Measurements from ENCODE around the gene SLC2A4. TPM values are rescaled to one million over a fixed set of nuclear protein-coding genes. Genes with fewer than 3 reads are reported as not detected.

The SLC2A4 gene
- polyA plus RNA-seq, 2 of the 4 experiments (the other 2 are of a cell fraction): 0.16 to 0.17 TPM

DNA sequence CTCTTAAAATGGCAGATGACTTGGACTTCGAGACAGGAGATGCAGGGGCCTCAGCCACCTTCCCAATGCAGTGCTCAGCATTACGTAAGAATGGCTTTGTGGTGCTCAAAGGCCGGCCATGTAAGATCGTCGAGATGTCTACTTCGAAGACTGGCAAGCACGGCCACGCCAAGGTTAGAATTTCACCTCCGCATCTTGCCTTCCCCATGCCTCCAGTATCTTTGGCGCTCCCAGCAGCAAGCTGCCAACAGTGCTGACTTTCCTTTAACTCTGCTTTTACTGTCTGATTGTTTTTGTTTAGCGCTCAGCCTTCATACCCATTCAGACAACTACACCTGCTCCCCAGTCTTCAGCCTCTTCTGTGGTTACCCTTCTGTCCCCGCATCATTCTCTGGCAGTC, 28.1 kb downstream of the SLC2A4 start:
- no peak for FAIRE-seq
- H3K4me1 ChIP-seq: peaks cover 51% of the 10 kb centered on the region
- H3K27ac ChIP-seq: no peak overlapping the region
- TF ChIP-seq RCOR1 (IDR thresholded peaks at IDR 0.05; ENCODE audit: low read depth, low read length) (no peak), HEYL (CRISPR knock-in tag; IDR thresholded peaks at IDR 0.05) (no peak), KDM5A (IDR thresholded peaks at IDR 0.05) (no peak)
- TF ChIP-seq, protein P1, sequence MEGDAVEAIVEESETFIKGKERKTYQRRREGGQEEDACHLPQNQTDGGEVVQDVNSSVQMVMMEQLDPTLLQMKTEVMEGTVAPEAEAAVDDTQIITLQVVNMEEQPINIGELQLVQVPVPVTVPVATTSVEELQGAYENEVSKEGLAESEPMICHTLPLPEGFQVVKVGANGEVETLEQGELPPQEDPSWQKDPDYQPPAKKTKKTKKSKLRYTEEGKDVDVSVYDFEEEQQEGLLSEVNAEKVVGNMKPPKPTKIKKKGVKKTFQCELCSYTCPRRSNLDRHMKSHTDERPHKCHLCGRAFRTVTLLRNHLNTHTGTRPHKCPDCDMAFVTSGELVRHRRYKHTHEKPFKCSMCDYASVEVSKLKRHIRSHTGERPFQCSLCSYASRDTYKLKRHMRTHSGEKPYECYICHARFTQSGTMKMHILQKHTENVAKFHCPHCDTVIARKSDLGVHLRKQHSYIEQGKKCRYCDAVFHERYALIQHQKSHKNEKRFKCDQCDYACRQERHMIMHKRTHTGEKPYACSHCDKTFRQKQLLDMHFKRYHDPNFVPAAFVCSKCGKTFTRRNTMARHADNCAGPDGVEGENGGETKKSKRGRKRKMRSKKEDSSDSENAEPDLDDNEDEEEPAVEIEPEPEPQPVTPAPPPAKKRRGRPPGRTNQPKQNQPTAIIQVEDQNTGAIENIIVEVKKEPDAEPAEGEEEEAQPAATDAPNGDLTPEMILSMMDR (IDR thresholded peaks at IDR 0.05): no peak
- TF ChIP-seq, protein P2, sequence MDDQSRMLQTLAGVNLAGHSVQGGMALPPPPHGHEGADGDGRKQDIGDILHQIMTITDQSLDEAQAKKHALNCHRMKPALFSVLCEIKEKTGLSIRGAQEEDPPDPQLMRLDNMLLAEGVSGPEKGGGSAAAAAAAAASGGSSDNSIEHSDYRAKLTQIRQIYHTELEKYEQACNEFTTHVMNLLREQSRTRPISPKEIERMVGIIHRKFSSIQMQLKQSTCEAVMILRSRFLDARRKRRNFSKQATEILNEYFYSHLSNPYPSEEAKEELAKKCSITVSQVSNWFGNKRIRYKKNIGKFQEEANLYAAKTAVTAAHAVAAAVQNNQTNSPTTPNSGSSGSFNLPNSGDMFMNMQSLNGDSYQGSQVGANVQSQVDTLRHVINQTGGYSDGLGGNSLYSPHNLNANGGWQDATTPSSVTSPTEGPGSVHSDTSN (IDR thresholded peaks at IDR 0.05): no peak
- TF ChIP-seq, protein P3, sequence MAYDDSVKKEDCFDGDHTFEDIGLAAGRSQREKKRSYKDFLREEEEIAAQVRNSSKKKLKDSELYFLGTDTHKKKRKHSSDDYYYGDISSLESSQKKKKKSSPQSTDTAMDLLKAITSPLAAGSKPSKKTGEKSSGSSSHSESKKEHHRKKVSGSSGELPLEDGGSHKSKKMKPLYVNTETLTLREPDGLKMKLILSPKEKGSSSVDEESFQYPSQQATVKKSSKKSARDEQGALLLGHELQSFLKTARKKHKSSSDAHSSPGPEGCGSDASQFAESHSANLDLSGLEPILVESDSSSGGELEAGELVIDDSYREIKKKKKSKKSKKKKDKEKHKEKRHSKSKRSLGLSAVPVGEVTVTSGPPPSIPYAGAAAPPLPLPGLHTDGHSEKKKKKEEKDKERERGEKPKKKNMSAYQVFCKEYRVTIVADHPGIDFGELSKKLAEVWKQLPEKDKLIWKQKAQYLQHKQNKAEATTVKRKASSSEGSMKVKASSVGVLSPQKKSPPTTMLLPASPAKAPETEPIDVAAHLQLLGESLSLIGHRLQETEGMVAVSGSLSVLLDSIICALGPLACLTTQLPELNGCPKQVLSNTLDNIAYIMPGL (CRISPR knock-in tag; IDR thresholded peaks at IDR 0.05; ENCODE audit: borderline replicate concordance): no peak
- TF ChIP-seq, protein P4, sequence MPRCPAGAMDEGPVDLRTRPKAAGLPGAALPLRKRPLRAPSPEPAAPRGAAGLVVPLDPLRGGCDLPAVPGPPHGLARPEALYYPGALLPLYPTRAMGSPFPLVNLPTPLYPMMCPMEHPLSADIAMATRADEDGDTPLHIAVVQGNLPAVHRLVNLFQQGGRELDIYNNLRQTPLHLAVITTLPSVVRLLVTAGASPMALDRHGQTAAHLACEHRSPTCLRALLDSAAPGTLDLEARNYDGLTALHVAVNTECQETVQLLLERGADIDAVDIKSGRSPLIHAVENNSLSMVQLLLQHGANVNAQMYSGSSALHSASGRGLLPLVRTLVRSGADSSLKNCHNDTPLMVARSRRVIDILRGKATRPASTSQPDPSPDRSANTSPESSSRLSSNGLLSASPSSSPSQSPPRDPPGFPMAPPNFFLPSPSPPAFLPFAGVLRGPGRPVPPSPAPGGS (IDR thresholded peaks at IDR 0.05): no peak
- no peaks in the 10 kb centered on the region for H3K9me3 ChIP-seq
- peak overlapping the region; percentile 98 for H3K4me3 ChIP-seq
- peak overlapping the region; percentile 95 for H3K4me2 ChIP-seq
- ChIA-PET POLR2A (interaction anchor here (0.6 to 0.7 kb wide), 2 partner anchors 9 to 17 kb away, joined by 3 read pairs; no protein-coding TSS in a partner anchor), CTCF (interaction anchor here (0.8 to 4.5 kb wide), 9 partner anchors 8 to 264 kb away, joined by 3 to 22 read pairs (median 5); partner anchors contain the start of genes SLC2A4 and TMEM95)
- 75% methylated on average over 12 of the region's 12 CpGs for whole genome bisulfite sequencing (ENCODE audit: missing lambda C conversion rate)
- ATAC-seq: no peak
- DNase-seq (ENCODE audit: low read depth in 1 of 2, low spot score in 1 of 2): no peak

DNA sequence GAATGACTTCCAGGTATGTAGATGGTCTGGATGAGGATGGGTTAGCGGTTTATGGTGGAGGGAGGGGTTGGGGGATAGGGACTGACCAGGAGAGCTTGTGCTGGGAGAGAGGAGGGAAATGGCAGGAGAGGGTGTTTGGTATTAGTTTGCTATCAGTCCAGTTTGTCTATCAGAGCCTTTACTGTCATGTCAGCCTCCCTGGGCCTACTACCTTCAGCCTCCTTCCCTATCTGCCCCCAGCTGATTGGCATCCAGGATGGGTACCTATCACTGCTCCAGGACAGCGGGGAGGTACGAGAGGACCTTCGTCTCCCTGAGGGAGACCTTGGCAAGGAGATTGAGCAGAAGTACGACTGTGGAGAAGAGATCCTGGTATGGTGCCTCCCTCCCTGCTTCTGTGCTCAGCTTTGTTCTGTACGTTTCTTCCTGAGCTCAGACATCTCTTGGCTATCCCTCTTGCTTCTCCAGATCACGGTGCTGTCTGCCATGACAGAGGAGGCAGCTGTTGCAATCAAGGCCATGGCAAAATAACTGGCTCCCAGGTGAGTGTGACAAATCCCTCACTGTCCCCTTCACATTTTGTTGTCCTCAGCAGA, 29.7 kb downstream of the SLC2A4 start:
- Histone ChIP-seq H3K9me3 (no peaks in the 10 kb centered on the region), H3K4me2 (peak overlapping the region; percentile 95; the same call in 1 of the 3 replicates), H3K4me1 (peaks cover 56% of the 10 kb centered on the region), H3K27ac (no peak overlapping the region), H3K4me3 (no peak overlapping the region)
- ATAC-seq (no peak), FAIRE-seq (no peak), DNase-seq (ENCODE audit: low read depth in 1 of 2, low spot score in 1 of 2) (no peak)
- CTCF ChIA-PET: interaction anchor here (0.9 to 4.5 kb wide), 5 partner anchors 12 to 41 kb away, joined by 3 to 22 read pairs (median 4); no protein-coding TSS in a partner anchor
- 81% methylated on average over 7 of the region's 7 CpGs for WGBS (ENCODE audit: missing lambda C conversion rate)
- TF ChIP-seq RFX5 (IDR thresholded peaks at IDR 0.05) (no peak), HDAC2 (IDR thresholded peaks at IDR 0.05) (no peak), TP53 (CRISPR knock-in tag; IDR thresholded peaks at IDR 0.05) (peak; percentile 59; the same call in 1 of the 2 replicates), KDM5A (IDR thresholded peaks at IDR 0.05) (no peak), ZC3H11A (IDR thresholded peaks at IDR 0.05) (no peak), POLR2A (IDR thresholded peaks at IDR 0.05; ENCODE audit: low read length) (no peak), POLR2AphosphoS2 (conservative IDR thresholded peaks at IDR 0.05; ENCODE audit: low read length) (no peak), ZNF302 (CRISPR knock-in tag; IDR thresholded peaks at IDR 0.05) (no peak), MAFK (IDR thresholded peaks at IDR 0.05; ENCODE audit: partially characterized antibody) (no peak), BHLHE40 (IDR thresholded peaks at IDR 0.05; ENCODE audit: low read depth, low read length) (no peak), JUN (IDR thresholded peaks at IDR 0.05) (no peak), SREBF2 (IDR thresholded peaks at IDR 0.05) (no peak), HEYL (CRISPR knock-in tag; IDR thresholded peaks at IDR 0.05) (no peak), FOXS1 (CRISPR knock-in tag; IDR thresholded peaks at IDR 0.05) (no peak)
- TF ChIP-seq, protein P5, sequence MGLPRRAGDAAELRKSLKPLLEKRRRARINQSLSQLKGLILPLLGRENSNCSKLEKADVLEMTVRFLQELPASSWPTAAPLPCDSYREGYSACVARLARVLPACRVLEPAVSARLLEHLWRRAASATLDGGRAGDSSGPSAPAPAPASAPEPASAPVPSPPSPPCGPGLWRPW (IDR thresholded peaks at IDR 0.05): no peak
- TF ChIP-seq, protein P6, sequence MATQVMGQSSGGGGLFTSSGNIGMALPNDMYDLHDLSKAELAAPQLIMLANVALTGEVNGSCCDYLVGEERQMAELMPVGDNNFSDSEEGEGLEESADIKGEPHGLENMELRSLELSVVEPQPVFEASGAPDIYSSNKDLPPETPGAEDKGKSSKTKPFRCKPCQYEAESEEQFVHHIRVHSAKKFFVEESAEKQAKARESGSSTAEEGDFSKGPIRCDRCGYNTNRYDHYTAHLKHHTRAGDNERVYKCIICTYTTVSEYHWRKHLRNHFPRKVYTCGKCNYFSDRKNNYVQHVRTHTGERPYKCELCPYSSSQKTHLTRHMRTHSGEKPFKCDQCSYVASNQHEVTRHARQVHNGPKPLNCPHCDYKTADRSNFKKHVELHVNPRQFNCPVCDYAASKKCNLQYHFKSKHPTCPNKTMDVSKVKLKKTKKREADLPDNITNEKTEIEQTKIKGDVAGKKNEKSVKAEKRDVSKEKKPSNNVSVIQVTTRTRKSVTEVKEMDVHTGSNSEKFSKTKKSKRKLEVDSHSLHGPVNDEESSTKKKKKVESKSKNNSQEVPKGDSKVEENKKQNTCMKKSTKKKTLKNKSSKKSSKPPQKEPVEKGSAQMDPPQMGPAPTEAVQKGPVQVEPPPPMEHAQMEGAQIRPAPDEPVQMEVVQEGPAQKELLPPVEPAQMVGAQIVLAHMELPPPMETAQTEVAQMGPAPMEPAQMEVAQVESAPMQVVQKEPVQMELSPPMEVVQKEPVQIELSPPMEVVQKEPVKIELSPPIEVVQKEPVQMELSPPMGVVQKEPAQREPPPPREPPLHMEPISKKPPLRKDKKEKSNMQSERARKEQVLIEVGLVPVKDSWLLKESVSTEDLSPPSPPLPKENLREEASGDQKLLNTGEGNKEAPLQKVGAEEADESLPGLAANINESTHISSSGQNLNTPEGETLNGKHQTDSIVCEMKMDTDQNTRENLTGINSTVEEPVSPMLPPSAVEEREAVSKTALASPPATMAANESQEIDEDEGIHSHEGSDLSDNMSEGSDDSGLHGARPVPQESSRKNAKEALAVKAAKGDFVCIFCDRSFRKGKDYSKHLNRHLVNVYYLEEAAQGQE (IDR thresholded peaks at IDR 0.05): no peak
- TF ChIP-seq, protein P2 (IDR thresholded peaks at IDR 0.05): peak; percentile 14; the same call in 1 of the 2 replicates
- POLR2A ChIA-PET: interaction anchor here (0.6 kb wide), 1 partner anchor 54 kb away, joined by 3 read pairs; no protein-coding TSS in a partner anchor
